Nephron (organoid): ENCODE measurements around the gene SAMD8.

Experiments used
- H3K27ac Mint-ChIP-seq, 3 experiments: 2 replicates each; pipeline ENCODE4 v1.8.0; 2020; ENCODE audit warnings: mixed read lengths in 3 of 3, mild to moderate bottlenecking in 2 of 3, moderate library complexity in 1 of 3
- H3K27me3 Mint-ChIP-seq: 2 replicates; pipeline ENCODE4 v1.8.0; 2021; ENCODE audit warnings: low read depth, mild to moderate bottlenecking, moderate library complexity, mixed read lengths
- H3K36me3 Mint-ChIP-seq: 2 replicates; pipeline ENCODE4 v1.8.0; 2020; ENCODE audit warnings: low read depth, mixed read lengths
- H3K4me1 Mint-ChIP-seq: 2 replicates; pipeline ENCODE4 v1.8.0; 2020; ENCODE audit warnings: mixed read lengths
- H3K4me3 Mint-ChIP-seq, 3 experiments: 2 replicates each; pipeline ENCODE4 v1.8.0; 2020; ENCODE audit warnings: mild to moderate bottlenecking in 3 of 3, mixed read lengths in 3 of 3, moderate library complexity in 2 of 3
- H3K9me3 Mint-ChIP-seq: 2 replicates; pipeline ENCODE4 v1.8.0; 2020; ENCODE audit warnings: mixed read lengths
- TF ChIP-seq, protein P1 (sequence below), 3 experiments: fragments of 200-600 bp; sonication (generic); IDR thresholded peaks; one replicate each; pipeline ENCODE4 v1.5.0; 2021; ENCODE audit warnings: antibody characterized with exemption in 3 of 3; ENCODE audit not compliant: unreplicated experiment in 3 of 3

Gene SAMD8

GRCh38 chr10:75089634-75090033 lies 21.8 kb upstream of the SAMD8 start:
- H3K36me3 Mint-ChIP-seq: no peaks in the 10 kb centered on the region
- H3K9me3 Mint-ChIP-seq: no peaks in the 10 kb centered on the region
- H3K27me3 Mint-ChIP-seq: peaks cover 13% of the 10 kb centered on the region
- H3K27ac Mint-ChIP-seq: no peak overlapping the region
- TF ChIP-seq, protein P1, sequence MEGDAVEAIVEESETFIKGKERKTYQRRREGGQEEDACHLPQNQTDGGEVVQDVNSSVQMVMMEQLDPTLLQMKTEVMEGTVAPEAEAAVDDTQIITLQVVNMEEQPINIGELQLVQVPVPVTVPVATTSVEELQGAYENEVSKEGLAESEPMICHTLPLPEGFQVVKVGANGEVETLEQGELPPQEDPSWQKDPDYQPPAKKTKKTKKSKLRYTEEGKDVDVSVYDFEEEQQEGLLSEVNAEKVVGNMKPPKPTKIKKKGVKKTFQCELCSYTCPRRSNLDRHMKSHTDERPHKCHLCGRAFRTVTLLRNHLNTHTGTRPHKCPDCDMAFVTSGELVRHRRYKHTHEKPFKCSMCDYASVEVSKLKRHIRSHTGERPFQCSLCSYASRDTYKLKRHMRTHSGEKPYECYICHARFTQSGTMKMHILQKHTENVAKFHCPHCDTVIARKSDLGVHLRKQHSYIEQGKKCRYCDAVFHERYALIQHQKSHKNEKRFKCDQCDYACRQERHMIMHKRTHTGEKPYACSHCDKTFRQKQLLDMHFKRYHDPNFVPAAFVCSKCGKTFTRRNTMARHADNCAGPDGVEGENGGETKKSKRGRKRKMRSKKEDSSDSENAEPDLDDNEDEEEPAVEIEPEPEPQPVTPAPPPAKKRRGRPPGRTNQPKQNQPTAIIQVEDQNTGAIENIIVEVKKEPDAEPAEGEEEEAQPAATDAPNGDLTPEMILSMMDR (IDR thresholded peaks at IDR 0.05; ENCODE audit: unreplicated experiment in 3 of 3): no peak
- no peak overlapping the region for H3K4me3 Mint-ChIP-seq
- H3K4me1 Mint-ChIP-seq: peaks cover 3% of the 10 kb centered on the region

- TF ChIP-seq, protein P1 (IDR thresholded peaks at IDR 0.05; ENCODE audit: unreplicated experiment in 3 of 3): no peak
- Mint-ChIP-seq H3K9me3 (no peaks in the 10 kb centered on the region), H3K27me3 (peaks cover 17% of the 10 kb centered on the region), H3K4me1 (peaks cover 3% of the 10 kb centered on the region), H3K4me3 (no peak overlapping the region), H3K27ac (no peak overlapping the region), H3K36me3 (no peaks in the 10 kb centered on the region)
Measured at GRCh38 chr10:75091146-75091545, 20.3 kb upstream of the SAMD8 start.

DNA sequence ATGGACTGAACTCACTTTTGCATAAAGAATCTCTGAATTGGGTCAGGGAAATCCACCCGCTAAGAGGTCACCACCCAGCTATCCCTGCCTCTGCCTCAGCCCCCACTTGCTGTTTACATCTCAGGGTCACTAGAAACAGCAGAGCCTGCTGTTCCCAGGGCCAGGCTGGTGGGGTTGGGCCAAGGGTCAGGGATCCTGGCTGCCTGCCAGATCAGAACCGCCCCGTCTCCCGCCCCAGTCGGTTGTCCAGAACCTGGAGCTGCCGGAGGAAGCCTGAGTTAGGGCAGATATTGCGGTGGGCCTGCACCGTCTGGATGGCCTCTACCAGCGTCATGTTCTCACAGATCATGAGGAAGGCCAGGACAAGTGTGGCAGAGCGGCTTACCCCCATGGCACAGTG lies 17.0 kb upstream of the SAMD8 start:
- TF ChIP-seq, protein P1 (IDR thresholded peaks at IDR 0.05; ENCODE audit: unreplicated experiment in 3 of 3): no peak
- Mint-ChIP-seq H3K4me1 (peaks cover 3% of the 10 kb centered on the region), H3K4me3 (no peak overlapping the region), H3K27ac (no peak overlapping the region), H3K36me3 (no peaks in the 10 kb centered on the region), H3K27me3 (peaks cover 8% of the 10 kb centered on the region), H3K9me3 (no peaks in the 10 kb centered on the region)

DNA sequence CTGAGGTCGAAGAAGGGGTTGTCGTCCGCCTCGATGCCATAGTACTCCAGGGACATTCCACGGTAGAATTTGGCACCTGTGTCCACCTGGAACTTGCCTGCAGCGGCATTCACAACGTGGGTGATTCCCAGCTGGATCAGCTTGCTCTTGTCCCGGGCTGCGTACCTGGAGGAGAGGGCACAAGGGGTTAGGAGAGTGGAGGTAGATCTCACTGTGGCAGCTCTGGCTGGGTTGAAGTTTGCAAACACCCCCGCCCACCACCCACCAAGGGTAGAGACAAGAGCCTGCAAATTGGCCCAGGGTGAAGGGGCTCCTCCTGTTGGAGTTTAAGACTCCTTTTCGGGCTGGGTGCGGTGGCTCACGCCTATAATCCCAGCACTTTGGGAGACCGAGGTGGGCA lies 15.8 kb upstream of the SAMD8 start:
- H3K36me3 Mint-ChIP-seq: no peaks in the 10 kb centered on the region
- H3K4me3 Mint-ChIP-seq: no peak overlapping the region
- peaks cover 7% of the 10 kb centered on the region for H3K4me1 Mint-ChIP-seq
- H3K27me3 Mint-ChIP-seq: peaks cover 8% of the 10 kb centered on the region
- H3K27ac Mint-ChIP-seq: no peak overlapping the region
- TF ChIP-seq, protein P1 (IDR thresholded peaks at IDR 0.05; ENCODE audit: unreplicated experiment in 3 of 3): no peak
- no peaks in the 10 kb centered on the region for H3K9me3 Mint-ChIP-seq

GRCh38 chr10:75096749-75097148 lies 14.7 kb upstream of the SAMD8 start:
- H3K27ac Mint-ChIP-seq: peak overlapping the region in 1 of 3 experiments; percentile 65
- H3K27me3 Mint-ChIP-seq: peaks cover 8% of the 10 kb centered on the region
- H3K4me1 Mint-ChIP-seq: peaks cover 14% of the 10 kb centered on the region
- H3K36me3 Mint-ChIP-seq: no peaks in the 10 kb centered on the region
- H3K4me3 Mint-ChIP-seq: no peak overlapping the region
- no peaks in the 10 kb centered on the region for H3K9me3 Mint-ChIP-seq
- TF ChIP-seq, protein P1 (IDR thresholded peaks at IDR 0.05; ENCODE audit: unreplicated experiment in 3 of 3): no peak

GRCh38 chr10:75097666-75098285 lies 13.7 kb upstream of the SAMD8 start:
- Mint-ChIP-seq H3K27ac (no peak overlapping the region), H3K9me3 (no peaks in the 10 kb centered on the region), H3K27me3 (peaks cover 4% of the 10 kb centered on the region), H3K4me3 (no peak overlapping the region), H3K4me1 (peaks cover 18% of the 10 kb centered on the region), H3K36me3 (no peaks in the 10 kb centered on the region)
- TF ChIP-seq, protein P1 (IDR thresholded peaks at IDR 0.05; ENCODE audit: unreplicated experiment in 3 of 3): peak in 2 of 3 experiments; percentile 23 to 30
